Measurements from ENCODE around the gene DRGX. TPM values are rescaled to one million over a fixed set of nuclear protein-coding genes. Genes with fewer than 3 reads are reported as not detected.
A peak's percentile ranks its signal among the peaks of the same experiment; 100 is the strongest.

DRGX gene
- total RNA-seq, 1 donor from 2014 or later: not detected

DNA sequence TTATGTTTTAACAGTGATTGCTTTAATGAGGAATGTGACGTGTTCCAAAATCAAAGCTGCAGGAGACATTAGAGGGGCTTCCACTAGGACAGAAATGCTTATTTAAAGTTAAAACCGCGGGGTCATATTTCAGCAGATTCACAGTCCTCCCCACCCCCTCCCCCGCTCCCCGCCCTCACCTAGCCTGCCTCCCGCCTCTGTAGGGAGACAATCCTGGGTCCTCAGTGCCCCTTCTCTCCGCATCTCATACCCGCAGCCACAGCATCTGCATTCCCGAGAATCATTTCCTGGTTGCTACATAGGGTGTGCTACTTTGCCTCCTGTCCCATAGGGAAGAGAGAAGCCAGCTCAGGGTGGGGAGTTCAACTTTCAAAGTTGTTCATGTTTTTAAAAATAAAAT, 3.1 kb upstream of the DRGX start:
- DNase-seq: no peak
- H3K4me1 ChIP-seq: peaks cover 40% of the 10 kb centered on the region
- no peak overlapping the region for H3K4me3 ChIP-seq
- H3K36me3 ChIP-seq: no peaks in the 10 kb centered on the region
- no peaks in the 10 kb centered on the region for H3K9me3 ChIP-seq (replicated peaks)
- H3K27me3 ChIP-seq (ENCODE audit: low read depth): peaks cover 100% of the 10 kb centered on the region
- intact Hi-C loops (cut with micrococcal nuclease): no loop called here
- TF ChIP-seq, protein P1, sequence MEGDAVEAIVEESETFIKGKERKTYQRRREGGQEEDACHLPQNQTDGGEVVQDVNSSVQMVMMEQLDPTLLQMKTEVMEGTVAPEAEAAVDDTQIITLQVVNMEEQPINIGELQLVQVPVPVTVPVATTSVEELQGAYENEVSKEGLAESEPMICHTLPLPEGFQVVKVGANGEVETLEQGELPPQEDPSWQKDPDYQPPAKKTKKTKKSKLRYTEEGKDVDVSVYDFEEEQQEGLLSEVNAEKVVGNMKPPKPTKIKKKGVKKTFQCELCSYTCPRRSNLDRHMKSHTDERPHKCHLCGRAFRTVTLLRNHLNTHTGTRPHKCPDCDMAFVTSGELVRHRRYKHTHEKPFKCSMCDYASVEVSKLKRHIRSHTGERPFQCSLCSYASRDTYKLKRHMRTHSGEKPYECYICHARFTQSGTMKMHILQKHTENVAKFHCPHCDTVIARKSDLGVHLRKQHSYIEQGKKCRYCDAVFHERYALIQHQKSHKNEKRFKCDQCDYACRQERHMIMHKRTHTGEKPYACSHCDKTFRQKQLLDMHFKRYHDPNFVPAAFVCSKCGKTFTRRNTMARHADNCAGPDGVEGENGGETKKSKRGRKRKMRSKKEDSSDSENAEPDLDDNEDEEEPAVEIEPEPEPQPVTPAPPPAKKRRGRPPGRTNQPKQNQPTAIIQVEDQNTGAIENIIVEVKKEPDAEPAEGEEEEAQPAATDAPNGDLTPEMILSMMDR (IDR thresholded peaks at IDR 0.05; ENCODE audit: borderline replicate concordance): no peak
- H3K27ac ChIP-seq (replicated peaks): no peak overlapping the region

DNA sequence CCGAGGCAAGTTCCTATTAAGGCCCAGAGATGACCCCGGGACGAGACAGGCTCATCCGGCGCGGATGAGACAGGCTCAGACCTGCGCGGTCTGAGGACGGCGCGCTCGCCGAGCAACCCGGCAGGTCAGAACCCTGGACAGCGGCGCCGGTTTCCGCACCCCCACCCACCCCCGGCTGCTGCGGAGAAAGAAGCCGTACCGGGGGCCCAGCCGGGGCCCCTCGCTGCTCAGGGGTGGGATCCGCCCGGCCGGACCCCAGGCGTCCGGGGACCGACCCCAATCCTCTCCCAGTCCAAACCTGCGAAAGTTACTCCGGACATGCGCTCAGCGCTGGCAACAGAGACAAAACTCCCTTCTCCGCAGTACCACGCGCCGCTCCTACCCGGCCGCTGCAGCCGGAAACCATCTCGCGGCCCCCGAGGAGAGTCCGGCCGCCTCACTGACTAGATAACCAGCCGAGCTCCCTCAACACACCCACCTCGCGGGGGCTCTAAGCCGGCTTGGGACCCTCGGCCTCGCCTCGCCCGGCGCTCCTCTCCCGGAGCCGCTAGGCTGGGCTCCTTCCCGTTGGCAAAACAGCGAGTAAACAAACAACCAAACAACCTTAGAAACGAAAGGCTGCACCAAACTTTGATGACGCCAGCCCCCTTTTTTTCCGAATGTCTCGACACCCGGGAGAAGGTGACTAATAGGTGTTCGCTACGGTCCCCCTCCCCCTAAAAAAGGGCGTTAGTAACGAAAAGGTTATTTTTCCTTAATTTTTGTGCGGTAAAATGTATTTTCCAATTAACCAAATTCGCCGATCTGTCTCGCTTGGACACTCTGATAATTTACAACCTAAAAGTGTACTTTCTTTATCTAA, 2.3 kb upstream of the DRGX start:
- Histone ChIP-seq H3K9me3 (replicated peaks) (no peaks in the 10 kb centered on the region), H3K4me1 (peaks cover 40% of the 10 kb centered on the region), H3K27me3 (ENCODE audit: low read depth) (peaks cover 100% of the 10 kb centered on the region), H3K27ac (replicated peaks) (no peak overlapping the region), H3K4me3 (peak overlapping the region; percentile 61), H3K36me3 (no peaks in the 10 kb centered on the region)
- DNase-seq: peak; percentile 55
- intact Hi-C loops (cut with micrococcal nuclease): no loop called here
- TF ChIP-seq, protein P1 (IDR thresholded peaks at IDR 0.05; ENCODE audit: borderline replicate concordance): no peak

DNA sequence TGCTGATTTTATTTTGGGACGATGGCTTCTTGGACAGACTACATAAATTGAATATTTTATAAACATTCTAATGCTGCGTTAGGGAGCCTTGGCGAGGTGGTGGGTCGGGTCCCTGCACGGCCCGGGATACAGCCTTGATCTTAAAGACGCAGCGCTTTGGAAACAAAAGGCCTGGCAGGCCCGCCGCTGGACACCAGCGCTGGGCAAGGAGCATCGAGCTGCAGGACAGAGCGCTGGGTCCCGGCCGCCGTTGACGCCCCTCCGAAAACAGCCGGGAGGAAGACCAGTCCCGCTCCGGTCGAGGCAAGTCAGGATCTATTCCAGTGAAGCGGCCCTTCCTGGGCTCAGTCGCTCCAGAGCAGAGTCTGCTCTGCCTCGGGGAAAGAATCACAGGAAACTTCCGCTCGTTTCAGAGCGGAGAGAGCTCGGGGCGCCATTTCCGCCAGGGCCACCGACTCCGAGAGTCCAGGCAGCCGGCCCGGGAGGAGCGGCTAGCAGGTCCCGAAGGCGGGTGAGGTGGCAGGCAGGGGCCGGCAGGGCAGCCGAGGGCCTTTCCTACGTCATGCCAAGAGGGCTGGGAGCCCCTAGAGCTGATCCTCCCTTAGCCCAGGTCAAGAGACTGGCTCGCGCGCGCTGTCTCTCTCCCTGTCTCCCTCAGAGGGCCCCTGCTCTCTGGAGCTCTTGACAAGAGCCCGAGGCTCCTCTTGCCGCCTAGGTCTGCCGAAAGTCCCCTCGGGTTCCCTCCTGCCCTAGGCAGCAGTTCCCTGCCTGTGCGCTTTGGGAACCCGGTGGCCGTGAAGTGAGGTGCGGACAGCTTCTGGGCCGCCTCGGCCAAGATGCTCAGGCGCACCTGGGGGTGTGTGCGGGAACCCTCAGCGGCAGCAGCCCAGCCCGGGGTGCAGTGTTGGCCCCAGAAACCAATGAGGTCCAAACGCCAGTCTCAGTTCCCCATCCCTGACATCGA, 1.4 kb upstream of the DRGX start:
- peaks cover 100% of the 10 kb centered on the region for H3K27me3 ChIP-seq (ENCODE audit: low read depth)
- H3K36me3 ChIP-seq: no peaks in the 10 kb centered on the region
- no peaks in the 10 kb centered on the region for H3K9me3 ChIP-seq (replicated peaks)
- intact Hi-C loops (cut with micrococcal nuclease): no loop called here
- no peak overlapping the region for H3K27ac ChIP-seq (replicated peaks)
- TF ChIP-seq, protein P1 (IDR thresholded peaks at IDR 0.05; ENCODE audit: borderline replicate concordance): no peak
- DNase-seq: no peak
- H3K4me3 ChIP-seq: peak overlapping the region; percentile 61
- H3K4me1 ChIP-seq: peaks cover 40% of the 10 kb centered on the region

DNA sequence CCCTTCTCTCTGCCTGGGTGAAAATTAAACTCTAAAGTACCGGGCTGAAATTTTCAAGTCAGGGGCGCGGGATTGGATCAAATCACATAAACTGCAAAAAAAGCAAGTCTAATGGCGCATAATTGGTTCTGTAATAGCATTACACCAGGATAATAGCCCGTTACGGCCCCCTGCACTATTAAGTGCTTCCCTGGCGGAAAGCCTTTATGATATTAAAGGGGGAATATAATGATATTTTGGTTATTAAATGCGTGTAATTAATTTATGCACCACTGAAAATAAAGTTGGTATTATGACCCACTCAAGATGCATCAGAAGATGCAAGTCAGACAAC, 744 bp upstream of the DRGX start:
- peaks cover 40% of the 10 kb centered on the region for H3K4me1 ChIP-seq
- no peak overlapping the region for H3K27ac ChIP-seq (replicated peaks)
- no peak overlapping the region for H3K4me3 ChIP-seq
- no peaks in the 10 kb centered on the region for H3K9me3 ChIP-seq (replicated peaks)
- TF ChIP-seq, protein P1 (IDR thresholded peaks at IDR 0.05; ENCODE audit: borderline replicate concordance): no peak
- no peaks in the 10 kb centered on the region for H3K36me3 ChIP-seq
- peaks cover 100% of the 10 kb centered on the region for H3K27me3 ChIP-seq (ENCODE audit: low read depth)
- intact Hi-C loops (cut with micrococcal nuclease): no loop called here
- no peak for DNase-seq

DNA sequence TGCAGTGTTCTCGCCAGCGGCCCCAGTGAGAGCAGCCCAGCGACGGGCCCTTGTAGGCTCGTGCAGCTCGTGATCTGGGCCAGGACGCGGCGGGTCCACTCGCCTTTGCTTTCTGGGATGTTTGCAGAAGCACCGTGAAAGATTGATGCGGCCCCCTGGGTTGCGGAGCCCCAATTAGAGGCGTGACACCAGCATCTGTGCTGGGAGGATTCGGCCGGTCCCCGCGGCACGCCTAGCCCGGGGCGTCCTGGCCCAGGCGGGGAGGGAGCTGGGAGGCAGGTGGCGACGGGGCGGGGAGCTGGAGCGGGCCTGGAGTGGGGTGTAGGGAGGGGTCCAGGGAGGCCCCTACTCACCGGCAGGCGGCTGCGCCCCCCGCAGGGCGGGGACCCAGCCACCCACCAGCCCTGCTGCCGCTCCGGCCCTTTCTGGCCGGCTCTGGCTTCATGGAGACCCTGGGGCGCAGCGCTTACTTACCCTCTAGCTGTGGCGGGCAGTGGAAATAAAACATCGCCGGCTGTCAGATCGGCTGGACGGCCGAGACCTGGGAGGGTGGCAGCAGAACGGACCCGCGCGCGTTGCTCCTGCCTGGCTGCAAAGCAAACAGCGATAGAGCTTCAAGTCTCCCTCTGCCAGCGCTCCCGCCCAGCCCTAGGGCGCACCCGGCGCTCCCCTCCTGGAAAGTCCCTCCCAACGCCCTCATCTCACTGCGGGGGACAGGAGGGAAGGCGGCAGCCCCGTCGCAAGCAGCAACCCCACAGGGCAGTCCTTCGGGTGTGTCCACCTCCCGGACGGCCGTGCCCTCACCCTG, 752 bp downstream of the DRGX start:
- Histone ChIP-seq H3K4me3 (peak overlapping the region; percentile 44), H3K9me3 (replicated peaks) (no peaks in the 10 kb centered on the region), H3K27ac (replicated peaks) (no peak overlapping the region), H3K27me3 (ENCODE audit: low read depth) (peaks cover 100% of the 10 kb centered on the region), H3K36me3 (no peaks in the 10 kb centered on the region), H3K4me1 (peaks cover 40% of the 10 kb centered on the region)
- intact Hi-C loops (cut with micrococcal nuclease): no loop called here
- TF ChIP-seq, protein P1 (IDR thresholded peaks at IDR 0.05; ENCODE audit: borderline replicate concordance): no peak
- no peak for DNase-seq

Data from left ventricle myocardium inferior (tissue), 1 donor.